Inferior parietal cortex (tissue), 1 donor: ENCODE data around the gene CFAP97D2.
"Not testable (repeated sequence)": the region's sequence is repeated elsewhere in the genome, so short reads cannot be mapped to it uniquely, and the experiment has no call there.

Source experiments
- DNase-seq: peaks from one replicate; pipeline ENCODE4 v3.0.0-alpha.2; 2016; ENCODE audit errors: extremely low spot score

Gene CFAP97D2

GRCh38 chr13:114179087-114179658 is at the start of gene CFAP97D2:
TSS of gene CFAP97D2 (plus strand) at chr13:114179257. CDS start at chr13:114179331, 74 bp downstream.
- DNase-seq: no peak

DNA sequence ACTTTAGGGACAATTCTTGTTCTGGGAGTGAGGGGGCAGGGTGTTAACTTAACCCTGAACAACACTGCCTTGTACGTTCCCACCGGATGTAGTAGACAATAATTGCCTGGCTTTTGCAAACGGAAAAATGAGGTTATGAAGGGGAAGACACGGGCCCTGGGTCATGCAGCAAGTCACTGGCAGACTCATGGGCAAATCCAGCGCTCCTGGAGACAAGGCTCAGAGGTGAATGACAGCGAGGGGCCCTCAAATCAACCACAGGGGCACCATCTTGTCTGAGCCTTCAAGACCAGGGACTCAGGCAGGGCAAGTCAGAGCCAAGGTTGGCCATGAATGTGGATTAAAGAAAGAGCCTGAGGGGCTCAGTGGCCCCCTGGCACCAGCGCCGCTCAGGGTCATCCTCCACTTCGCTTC is 49.4 kb upstream of the CFAP97D2 start:
- DNase-seq: no peak

- DNase-seq: no peak
Measured at GRCh38 chr13:114130131-114130836, 48.8 kb upstream of the CFAP97D2 start.

DNA sequence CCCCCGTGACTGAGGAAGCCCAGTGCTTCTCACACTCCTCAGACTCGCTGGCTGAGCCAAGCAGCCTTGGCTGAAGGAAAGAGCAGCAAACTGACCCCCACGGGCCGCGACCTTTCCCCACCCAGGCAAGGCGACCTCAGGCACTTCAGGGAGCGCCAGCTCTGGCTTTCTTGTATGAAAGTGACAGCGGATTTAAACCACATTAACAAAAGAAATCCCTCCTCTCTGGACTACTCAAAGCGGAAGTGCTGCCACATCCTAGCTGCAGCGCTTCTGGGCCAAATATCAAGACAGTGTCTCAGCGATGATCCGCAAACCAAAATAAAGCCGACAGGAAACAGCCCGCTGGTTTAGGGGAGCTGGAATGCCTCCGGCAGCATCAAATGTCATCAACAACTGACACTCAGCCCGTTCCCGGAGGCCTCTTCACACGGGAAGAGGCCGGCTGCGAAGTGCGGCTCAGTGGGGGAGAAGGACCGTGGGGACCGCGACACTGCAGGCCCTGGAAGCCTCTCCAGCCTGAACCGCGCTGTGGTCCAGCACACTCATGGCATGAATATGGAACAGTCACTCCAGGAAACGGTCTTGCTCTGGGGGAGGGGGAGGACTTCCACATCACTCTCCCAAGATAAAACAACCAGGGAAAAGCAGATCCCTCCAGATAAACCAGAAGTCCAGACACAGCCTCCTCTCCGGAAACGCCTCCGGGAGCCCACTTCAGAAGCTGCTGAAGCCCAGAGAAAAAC is 48.0 kb upstream of the CFAP97D2 start:
- peak; percentile 54 for DNase-seq

DNA sequence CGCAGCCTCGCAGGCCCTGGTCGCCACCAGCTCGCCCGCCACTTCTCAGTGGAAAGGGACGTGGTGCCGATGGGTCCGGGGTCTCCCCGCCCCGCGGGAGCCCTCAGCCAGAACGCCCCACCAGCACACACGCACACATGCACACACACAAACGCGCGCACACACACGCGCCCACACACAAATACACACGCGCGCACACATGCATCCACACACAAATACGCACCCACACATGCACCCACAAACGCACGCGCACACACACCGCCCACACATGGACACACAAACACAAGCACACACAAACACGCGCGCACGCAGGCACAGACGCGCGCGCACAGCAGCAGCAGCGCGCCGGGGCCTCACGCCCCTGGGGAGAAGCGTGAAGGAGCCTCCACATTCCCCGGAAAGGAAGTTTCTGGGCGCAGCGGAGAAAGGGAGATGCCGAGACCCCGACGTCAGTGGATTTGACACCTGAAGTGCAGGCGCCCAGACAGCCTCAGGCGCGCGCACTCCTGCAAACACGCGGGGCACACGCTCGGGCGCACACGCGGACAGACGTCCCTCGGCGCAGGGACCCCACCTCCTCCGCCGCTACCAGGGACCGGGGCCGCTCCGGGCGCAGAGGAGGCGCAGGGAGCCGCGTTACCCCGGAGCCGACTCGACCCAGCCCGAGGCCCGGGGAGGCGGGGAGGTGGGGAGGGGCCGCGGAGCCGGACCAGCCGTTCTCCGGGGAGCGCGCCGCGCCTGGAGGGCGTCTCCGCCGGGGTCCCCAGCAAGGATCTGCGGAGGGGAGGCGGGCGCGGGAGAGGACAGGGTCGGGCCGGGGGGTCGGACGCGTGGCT is 47.3 kb upstream of the CFAP97D2 start:
- DNase-seq: no peak

- DNase-seq: peak; percentile 57
Measured at GRCh38 chr13:114132419-114133121, 46.5 kb upstream of the CFAP97D2 start, which contains the start of gene RASA3. TSS of gene RASA3 (minus strand) at chr13:114132623. CDS start at chr13:114132489, 134 bp downstream.

GRCh38 chr13:114133126-114133525 is 45.9 kb upstream of the CFAP97D2 start:
- not testable (repeated sequence) for DNase-seq

GRCh38 chr13:114133552-114133951 is 45.5 kb upstream of the CFAP97D2 start:
- not testable (repeated sequence) for DNase-seq

DNA sequence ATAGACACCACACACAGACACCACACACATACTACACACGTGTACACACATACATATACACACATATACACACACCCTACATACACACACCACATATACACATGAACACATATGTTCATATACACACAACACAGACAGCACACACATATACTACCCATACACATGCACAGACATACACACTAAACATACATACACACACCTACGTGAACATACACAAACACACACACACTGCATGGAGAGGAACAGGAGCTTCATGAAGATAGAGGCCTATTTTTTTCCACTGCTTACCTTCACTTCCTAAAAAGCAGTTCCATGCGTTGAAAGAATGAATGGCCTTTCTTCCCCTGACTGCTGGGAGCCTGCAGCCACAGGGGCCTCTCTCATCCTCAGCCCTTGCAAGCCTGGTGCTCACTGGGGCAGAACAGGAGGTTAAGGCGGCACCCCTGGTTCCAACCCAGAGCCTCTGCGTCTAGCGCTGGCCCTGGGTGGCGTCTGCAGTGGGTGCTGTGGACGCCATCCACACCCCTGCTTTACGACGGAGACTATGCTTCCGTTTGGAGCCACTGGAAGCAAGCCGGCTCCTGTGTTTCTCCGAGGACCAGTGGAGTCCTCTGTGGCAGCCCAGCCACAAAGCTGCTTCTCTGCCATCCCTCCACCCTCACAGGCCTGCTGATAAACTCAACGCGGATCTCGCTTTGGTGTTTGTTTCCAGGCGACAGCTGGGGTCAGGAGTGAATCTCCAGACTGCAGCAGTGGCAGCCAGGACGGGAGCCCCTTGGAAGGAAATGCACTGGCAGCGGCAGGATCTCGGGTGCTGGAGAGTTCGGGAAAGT is 44.7 kb upstream of the CFAP97D2 start:
- DNase-seq: no peak

DNA sequence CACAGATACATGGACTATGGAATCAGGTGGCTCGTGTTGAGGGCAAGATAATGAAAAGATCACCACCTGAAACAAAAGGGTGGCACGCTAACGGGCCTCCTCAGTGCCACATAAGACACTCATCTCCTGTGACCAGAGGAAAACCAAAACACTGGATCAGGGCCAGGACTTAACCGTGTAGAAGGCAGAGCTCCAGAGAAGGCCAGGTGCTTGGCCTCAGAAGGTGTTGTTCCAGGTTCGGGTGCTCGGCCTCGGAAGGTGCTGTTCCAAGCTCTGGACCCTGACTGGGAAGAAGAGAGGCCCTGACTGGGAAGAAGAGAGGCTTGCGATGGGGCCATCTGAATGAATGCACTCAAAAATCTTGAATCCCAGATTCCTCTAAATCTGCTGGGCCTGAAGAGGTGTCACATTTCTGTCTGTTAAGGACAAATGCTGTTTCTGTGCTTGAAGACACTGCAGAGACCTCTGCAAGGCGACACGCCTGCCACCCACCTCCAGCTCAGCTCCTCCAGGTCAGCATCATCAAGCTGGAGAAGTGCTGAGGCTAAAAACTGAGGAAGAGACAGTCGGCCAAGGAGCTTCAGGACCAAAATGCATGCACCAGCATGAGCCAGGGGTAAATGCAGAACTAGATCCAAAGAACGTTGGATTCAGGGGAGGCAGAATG is 44.0 kb upstream of the CFAP97D2 start:
- no peak for DNase-seq

DNA sequence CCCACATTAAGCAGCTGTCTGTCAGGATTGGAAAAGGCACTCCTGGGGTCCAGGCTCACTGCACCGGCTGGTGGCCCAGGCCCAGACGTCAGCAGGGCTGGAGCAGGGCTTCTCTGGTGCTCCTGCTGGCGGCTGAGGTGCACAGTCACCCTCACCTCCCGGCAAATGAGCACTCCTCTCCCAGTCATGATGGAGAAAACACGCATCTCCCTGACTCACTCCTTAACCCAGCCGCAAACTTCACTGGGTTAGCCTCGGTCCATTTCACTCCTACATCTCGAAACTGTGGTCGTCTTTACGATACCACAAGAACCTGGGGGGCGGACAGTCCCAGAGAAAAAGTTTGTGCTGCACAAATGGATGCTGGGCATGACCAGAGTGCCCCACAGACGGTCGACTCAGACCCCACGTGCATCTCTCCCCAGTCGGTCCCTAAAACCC is 43.3 kb upstream of the CFAP97D2 start:
- DNase-seq: no peak

- DNase-seq: no peak
Measured at GRCh38 chr13:114136576-114136975, 42.5 kb upstream of the CFAP97D2 start.

- DNase-seq: no peak
Measured at GRCh38 chr13:114140131-114140905, 38.7 kb upstream of the CFAP97D2 start.

GRCh38 chr13:114140906-114141250 is 38.2 kb upstream of the CFAP97D2 start:
- no peak for DNase-seq

GRCh38 chr13:114141261-114141996 is 37.6 kb upstream of the CFAP97D2 start:
- DNase-seq: no peak

- DNase-seq: no peak
Measured at GRCh38 chr13:114142137-114142550, 36.9 kb upstream of the CFAP97D2 start.

DNA sequence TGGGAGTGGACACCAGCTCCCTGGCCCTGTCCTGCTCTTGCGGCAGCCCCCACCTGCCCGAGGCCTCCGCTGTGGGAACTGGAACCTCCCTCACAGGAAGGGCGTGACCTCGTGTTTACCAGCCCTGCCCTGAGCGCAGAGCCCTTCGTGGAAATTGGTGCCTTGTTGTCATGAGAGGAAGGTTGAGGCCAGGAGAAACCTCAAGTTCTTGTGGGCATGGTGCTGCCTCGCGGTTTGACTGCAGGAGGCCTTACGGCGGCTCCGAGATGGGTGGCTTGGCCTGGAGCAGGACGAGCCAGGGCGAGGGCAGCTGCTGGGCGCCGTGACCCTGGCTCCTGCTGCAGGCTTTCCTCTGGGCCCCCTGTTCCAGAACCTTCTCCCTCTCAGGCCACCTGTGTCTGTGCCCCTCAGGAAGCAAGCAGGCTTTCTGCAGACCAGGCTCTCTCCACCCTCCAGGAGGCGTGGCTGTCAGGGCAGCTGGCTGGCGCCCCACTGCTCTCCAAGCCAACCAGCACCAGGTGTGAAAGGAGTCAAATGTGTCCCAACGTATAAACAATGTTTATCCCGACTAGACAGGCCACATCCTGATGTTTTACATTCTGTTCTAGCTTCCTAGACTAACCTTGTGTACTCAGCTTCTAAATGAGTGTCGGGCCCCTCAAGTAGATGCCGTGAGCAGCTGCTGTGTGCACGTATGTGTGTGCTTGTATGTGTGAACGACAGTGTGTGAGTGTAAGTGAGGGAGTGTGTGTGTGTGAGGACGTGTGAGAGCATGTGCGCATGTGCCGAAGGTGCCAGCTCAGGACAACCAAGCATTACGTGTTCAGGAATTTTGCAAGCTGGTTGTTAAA is 36.2 kb upstream of the CFAP97D2 start:
- no peak for DNase-seq
